SIG-M5 treated with dmso at 0.1 percent for 504 hours (cell line): Measurements from ENCODE around the gene HOXA10.

Experiments
- DNase-seq: peaks from one replicate; lab custom pipeline; 2025; ENCODE audit not compliant: unreplicated experiment; lab: John Stamatoyannopoulos, UW

The HOXA10 gene

DNA sequence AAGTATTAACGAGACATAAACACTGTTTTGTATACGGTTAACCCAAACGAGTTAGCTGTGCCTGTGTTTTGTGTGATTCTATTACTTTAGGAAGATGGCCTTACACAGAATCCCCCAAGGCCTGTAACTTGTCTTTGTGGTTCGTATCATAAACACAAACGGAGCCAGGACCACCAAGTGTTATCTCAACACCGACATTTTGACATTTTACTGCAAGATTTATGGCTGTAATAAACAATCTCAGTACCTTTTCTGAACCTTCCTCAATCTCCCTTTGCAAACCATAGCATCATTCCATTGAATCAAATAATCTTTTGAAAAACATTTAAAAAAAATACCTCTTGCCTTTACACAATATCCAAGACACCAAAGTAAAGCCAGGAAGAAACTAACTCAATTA lies 41.1 kb downstream of the HOXA10 start:
- no peak for DNase-seq

DNA sequence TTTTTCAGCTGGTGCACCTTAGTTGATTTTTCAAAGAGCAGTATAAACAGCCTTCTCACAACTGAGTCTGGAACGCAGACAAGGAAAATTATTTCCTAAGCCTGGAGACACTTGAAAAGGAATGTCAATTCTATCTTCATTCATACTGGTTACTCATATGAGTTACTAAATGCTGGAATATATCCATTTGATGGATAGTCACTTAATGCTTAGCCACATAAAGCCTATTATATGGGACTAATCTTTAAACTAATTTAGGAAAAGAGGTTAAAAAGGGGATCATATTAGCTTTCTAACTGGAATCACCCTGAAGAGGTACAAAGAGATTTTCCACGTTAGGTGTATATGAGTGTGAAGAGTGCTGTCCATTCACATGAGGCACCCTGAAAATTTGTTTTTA lies 41.9 kb downstream of the HOXA10 start:
- no peak for DNase-seq

DNA sequence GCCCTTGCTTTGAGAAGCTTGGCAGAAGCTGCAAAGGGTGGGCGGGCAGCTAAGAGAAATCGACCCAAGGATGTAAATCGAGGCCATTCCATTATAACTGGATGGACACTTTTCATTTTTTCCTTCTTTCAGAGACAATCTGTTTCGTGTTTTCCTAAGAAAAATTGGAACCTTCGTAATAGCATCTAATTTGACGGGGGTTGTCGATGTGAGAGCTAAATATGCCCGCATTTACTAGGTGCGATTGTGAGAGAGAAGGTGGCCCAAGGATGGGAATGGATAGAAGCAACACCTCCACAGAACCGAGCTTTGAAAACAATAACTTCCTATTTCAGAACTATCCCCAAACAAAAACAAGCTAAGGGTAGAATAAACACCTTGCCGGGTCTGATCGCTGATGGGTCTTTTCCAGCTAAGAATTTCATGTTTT lies 42.7 kb downstream of the HOXA10 start:
- no peak for DNase-seq

DNA sequence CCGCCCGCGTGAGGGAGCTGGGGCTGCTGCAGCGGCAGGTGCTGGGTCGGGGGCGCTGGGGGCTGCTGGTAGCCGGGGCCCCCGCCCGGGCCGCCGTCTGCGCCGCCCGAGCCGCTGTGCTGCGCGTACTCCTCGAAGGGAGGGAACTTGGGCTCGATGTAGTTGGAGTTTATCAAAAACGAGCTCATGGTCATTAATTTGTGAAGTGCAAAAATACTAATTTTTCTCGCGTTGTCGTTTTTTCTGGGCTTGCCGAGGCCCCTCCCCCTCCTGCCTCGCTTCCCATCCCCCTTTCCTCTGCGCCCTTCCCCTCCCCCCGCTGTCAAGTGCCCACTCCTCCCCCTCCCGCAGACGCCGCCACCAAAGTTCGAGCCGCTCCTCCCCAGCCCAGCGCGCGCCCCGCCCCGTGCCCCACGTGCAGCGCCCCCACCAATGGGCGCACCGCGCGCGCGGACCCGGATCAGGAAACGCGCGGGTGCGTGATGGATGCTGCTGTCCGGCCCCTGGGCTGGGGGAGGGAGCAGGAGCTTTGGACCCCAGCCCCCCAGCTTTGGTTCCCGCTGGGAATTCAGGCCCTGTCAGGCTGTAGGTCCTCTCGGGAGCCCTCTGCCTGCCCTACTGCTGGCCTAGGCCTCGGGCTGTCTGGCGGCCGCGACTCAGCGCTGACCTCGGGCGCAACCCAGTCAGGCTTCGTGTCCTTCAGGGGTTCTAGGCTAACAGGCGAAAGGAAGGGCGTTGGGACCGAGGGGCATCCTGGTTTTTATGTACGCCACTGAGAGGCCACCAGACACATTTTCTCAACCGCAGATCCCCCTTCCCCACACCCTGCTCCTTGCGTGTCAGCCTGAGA lies 43.4 kb downstream of the HOXA10 start, which contains the start of gene HOXA4:
Gene HOXA4, minus strand, starts transcription at position 218 of the 850 bp plus-strand sequence. Its CDS starts 24 bp downstream, at position 194.
- DNase-seq, result no peak

DNA sequence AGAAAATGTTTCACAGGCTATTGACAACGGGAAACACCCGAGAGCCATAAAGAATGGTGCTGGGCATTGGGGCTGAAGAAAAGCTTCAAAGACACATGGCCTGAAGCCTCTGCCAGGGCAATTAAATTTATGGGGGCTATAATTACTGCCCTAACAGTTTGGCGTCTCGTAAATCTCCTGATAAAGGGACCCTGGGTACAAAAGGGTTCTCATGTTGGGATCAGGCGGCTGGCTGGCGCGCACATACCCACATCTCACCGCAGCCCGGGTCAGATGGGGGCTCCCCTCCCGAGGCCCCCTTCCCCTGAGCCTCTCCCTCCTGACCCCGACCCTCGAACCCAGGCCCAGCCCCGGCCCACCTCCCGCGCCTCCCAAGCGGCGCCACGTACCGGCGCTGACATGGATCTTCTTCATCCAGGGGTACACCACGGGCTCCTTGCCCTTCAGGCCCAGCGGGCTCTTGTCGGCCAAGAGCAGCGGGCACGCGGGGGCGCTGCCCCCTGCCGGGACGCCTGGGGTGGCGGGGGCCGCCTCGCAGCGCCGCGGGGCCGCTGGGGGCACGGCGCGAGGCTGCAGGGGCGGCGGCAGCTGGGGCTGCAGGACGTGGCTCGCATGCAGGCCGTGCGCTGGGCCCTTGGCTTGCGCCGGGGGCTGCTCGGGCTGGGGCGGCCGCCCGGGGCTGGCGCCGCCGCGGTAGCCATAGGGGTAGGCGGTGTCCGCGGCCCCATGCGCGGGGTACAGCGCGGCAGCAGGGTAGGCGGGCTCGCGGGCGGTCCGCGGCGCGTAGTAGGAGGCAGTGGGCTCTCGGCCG lies 44.2 kb downstream of the HOXA10 start:
- DNase-seq, result no peak

DNA sequence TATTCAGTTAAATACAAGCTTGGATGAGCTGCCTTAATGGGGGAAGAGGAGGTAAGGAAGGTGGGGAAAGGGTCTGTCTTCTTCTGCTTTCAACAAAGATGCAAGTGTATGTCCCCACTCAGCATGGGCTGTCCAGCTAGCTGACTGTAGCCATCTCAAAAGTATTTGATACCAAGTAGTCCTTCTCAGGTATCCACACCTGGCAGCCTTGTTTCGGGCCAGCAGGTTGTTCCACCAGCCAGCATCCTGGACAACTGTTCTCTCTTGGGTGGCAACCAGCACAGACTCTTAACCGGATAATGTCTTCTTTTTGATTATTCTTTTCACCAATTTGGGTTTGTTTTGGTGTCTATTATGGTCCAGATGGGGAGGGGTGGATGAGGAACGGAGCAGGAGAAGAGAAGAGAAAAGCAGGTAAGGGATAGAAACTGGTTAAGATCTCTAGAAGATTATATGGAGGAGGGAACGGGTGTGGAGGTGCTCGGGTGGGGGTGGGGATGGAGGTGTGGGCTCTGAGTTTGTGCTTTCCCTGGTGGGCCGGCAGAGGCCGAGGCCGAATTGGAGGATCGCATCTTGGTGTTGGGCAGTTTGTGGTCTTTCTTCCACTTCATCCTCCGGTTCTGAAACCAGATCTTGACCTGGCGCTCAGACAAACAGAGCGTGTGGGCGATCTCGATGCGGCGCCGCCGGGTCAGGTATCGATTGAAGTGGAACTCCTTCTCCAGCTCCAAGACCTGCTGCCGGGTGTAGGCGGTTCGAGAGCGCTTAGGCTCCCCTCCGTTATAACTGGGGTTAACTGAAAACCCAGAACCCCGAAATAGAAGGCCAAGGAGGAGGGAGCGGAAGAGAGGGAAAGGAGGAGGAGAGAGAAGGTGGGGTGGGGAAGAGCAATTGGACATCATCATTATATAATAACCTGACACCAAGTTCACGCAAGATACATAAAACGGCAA lies 45.1 kb downstream of the HOXA10 start:
- DNase-seq, result no peak

DNA sequence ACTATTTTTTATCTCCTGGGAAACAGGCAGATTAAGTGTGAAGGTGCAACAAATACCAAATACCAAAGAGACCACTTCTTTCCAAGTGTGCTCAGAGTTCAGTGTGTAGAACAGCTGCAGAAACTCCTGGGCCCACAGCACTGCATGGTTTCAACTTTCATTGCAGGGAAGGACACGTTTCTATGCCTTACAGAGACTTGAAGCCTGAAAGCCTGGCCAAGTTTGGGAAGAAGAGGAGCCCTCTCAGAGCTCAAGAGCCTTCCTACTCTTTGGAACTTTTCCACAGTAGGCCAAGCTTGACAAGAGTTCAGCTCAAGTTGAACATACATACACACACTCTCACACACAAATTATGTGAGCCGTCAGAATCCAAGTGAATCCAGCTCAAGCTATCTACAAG lies 46.1 kb downstream of the HOXA10 start:
- no peak for DNase-seq

DNA sequence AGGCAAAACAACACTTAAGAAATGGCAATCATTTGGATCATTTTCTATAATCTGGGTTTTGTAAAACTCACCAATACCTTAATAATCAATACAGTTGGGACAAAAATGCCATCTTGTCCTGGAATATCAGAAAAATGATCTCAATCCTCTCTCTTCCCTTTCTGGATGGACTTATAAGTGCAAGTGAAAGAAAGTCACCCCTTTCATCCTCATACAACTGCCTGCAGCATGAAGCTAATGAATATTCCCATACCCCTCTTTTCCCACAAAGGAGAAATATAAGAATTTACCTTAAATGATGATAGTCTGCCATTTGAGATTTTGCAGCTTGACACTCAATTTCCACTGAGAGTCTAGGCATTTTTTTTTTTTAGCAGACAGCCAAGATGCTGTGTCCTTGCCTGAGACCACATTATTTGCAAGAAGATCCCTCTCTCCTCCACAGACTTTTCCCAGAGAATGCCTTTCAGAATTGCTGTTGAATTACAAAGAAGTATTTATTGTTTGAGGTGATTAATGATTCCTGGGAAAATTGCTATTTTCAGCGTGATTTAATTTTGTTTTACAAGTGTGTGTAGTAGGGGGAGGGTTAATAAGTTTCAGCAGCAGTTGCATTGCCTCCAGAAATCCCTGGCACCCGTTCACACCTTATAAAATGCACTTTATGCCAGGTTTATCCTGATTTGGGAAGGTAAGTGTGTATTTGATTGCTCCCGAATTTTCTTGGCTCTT lies 47.4 kb downstream of the HOXA10 start:
- no peak for DNase-seq

DNA sequence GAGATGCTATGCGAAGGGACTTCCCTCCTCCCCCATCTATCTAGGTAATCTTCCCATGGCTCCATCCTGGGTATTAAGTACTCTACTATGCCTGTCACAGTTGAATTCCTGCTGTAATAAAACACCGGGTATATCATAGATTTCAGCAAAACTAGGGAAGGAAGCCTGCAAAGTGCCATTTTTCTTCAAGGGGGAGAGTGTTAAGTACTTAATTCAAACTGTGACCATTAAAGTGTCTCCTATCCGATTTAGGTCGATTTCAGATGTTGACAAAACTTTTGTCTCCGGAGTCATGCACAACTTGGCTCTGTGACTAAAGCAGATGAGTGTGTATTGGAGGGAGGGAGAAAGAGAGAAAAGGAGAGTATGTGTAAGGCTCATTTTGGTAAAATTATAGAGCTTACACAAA lies 48.1 kb downstream of the HOXA10 start:
- no peak for DNase-seq

DNA sequence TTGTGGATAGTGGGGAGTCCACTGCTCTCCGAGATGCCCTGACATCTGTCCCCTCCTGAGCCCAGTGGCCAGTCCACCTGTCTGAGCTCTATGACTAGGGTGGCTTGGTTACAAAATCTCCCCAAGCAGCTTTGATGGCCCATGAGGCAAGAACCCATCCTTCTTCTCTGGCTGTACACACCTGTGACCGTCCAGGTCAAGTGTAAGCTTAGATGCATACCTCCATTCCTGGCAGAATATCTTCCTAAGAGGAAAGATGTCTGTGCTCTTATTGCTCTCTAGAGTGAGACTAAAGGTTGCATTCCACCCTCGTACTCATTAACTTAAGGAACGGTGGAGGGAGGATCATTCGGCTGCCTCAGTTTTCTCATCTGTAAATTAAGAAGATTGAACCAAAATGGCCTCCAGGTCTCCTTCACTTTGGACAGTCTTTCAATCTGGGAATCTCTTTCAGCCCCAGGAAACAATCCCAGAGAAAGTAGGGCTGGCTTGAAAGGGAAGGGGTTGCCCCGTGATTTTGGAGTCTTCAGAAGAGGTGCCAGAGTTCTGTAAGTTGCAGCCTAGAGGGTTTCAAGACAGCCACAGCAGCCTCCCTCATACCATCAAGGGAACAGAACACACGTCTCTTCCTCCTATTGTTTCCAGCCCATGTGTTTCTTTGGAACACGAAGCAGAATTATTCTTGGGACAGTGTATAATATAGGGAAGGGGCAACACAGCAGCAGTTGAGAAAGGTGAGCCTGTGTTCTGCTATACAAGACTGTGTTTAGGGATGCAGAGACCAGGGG lies 49.0 kb downstream of the HOXA10 start:
- DNase-seq, result no peak

DNA sequence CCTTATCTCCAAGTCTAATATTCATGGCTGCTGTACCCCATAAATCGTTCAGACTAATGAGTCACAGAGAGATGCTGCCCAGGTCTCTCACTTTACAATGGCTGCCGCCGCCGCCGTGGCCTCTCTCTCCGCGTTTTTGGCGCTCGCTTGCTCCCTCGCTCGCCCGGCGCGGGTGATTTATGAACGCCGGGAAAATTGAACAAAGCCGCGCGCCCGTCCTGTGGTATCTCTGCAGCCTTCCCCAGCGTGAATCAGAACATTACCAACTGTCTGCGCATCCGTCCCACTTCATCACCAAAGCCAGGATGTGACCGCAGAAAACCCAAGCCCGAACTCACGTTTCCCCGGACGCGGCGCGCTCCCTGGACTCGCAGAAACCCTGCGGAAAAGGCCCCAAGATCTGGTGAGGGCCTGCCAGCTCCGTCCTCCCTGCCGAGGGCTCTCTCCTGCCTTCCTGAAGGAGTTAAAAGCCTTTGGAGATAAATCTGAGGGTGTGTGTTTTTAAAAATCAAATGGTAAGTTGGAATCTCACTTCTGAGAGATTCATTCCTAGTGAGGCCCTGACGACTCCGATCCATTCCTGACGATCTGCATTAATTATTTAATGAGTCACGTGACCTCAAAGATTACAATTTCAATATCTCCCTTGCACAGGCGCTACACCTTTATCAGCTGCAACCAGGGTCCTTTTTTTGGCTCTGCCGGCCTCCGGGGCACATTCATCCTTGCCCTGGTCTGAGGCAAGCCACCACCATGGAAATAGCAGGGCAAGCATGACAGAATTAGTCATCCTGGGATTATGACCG lies 49.8 kb downstream of the HOXA10 start:
- DNase-seq, result no peak

DNA sequence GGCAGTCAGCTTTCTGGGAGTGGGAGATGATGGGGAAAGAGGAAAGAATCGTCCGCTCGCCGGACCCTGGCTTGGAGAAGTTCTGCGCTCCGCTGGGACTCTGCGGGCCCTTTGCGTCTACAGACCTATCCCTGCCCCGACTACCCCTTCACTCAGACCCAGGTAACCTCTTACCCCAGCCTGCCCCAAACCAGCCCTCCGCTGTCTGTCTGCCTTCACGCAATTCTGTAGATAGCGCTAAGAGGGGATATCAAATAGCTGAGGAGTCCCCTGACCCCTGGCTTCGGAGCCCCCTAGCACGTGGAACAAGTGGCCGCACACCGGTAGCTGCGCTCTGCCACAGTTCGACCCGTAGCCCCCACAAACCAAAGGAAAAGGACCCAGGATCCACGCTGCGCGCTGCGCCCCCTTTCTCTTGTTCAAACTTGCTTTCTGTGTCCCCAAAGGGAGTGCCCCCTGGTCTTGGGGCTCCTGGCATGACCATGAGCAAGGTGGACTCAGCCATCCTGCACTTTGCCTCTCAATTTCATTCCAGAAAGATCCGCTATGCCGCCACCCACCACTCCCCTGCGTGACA lies 50.6 kb downstream of the HOXA10 start:
- DNase-seq, result no peak

DNA sequence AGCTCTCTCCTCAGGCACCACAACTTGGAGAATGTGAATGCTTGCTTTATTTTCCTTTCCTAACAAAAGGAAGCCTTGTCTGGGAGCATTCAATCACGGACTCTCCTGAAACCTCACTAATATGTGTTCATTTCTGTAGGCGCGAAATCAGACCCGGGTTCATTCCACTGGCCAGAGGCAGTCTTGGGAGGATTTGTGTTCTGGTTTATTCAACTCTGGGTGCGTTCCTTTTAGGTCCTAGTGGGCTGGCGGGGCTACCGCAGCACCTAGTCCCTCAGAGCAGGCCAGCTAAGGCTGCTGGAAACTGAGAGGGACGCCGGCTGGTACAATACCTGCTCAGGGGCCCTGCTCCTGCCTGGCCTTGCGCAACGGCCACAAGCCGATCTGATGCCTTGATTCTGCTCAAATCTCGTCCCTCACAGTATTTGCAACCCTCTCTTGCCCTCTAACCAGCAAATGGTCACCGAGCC lies 51.1 kb downstream of the HOXA10 start:
- no peak for DNase-seq

DNA sequence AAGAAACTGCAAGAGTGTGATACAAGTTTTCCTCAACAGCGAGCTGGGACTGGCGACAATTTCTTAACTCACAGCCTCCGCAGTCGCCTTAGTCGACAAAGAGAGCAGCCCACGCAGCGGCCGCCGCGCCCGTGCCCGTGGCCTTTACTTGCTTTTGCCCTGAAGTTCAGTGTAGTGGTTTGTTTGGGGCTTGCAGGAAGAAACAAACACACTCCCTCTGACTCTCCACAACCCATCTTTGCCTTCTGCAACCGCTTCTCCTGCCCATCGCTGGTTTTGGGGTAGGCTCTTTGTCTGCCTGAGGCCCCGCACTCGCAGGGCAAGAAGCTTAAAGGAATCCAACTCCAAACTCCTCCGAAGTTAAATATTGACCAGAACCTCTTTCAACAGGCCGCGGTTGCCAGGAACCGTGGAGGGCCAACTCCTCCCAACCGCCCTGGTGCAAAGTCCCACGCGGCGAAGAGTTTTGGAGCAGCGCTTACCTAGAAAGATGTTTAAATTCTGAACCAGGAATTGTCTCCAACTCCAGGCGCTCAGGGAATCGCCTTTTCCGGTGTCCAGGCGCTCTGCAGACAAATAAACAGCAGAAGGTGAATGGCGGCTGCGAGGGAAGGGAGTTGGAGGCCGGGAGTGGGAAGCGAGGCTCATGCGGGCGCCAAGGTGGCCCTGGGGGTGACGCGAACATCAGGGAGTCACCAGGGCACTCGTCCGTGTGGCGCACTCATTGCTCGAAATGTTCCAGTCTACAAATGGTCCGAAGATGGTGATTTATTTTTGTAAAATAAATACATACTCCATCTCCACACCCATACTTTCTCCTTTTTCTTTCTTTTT lies 51.8 kb downstream of the HOXA10 start:
- DNase-seq, result no peak

DNA sequence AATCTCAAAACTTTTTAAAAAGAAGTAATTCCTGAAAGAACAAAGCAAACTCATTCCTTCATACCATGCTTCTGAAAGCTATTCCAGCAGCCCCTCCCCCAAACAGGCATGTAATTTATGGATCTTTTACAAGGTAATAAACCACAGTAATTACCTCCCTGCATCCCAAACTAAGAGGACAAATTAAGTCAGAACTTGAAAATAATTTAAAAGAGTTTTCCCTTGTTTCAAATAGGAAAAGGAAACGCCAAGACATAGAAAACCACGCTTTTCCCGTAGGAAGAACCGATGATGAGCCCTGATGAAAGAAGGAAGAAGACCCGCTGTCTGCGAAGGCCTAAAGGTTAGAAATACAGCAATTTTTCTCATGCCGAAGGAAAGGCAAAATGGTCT lies 52.4 kb downstream of the HOXA10 start:
- DNase-seq, result no peak
